GM23248 (cell line): ENCODE data around the gene POC1A.

Experiments
- EZH2 ChIP-seq: fragments of 200-600 bp; sonication (generic); IDR thresholded peaks from 2 replicates; pipeline ENCODE4 v1.6.1; 2018; ENCODE audit warnings: antibody characterized with exemption, mild to moderate bottlenecking; ENCODE audit not compliant: insufficient read depth, poor library complexity, severe bottlenecking
- EZH2phosphoT487 ChIP-seq: fragments of 200-600 bp; sonication (generic); IDR thresholded peaks from 2 replicates; pipeline ENCODE4 v1.6.1; 2018; ENCODE audit warnings: antibody characterized with exemption, moderate library complexity, mild to moderate bottlenecking, low read depth; ENCODE audit not compliant: insufficient read depth

- TF ChIP-seq EZH2, result no peak
- TF ChIP-seq EZH2phosphoT487, result no peak
Observed at GRCh38 chr3:52093756-52094545, 60.3 kb downstream of the POC1A start.
